K562 (cell line): Measurements from ENCODE around the gene ISYNA1. TPM values are rescaled to one million over a fixed set of nuclear protein-coding genes. Genes with fewer than 3 reads are reported as not detected.

Experiments
- HDAC1 ChIP-seq, 2 experiments: fragments of 450-650 bp; IDR thresholded peaks; 2 replicates each; pipeline ENCODE4 v1.6.1; 2016 to 2017; ENCODE audit warnings: inconsistent platforms in 1 of 2, mild to moderate bottlenecking in 1 of 2, moderate library complexity in 1 of 2
- PTBP1 ChIP-seq: fragments of 200-400 bp; formaldehyde crosslinking; IDR thresholded peaks from 2 replicates; pipeline ENCODE4 v1.6.1; 2017; ENCODE audit warnings: low read depth, low read length
- SIRT6 ChIP-seq: IDR thresholded peaks from one replicate; pipeline ENCODE4 v1.6.1; 2012; ENCODE audit warnings: low read depth, mild to moderate bottlenecking, control low read depth, inconsistent platforms, low read length, moderate library complexity
- SLC30A9 ChIP-seq: fragments of 250-450 bp; sonication (Bioruptor Pico); IDR thresholded peaks from 2 replicates; pipeline ENCODE4 v1.8.0; 2022; ENCODE audit warnings: mild to moderate bottlenecking, moderate library complexity
- TRIM24 ChIP-seq, 2 experiments: fragments of 450-650 bp; IDR thresholded peaks; 2 replicates each; pipeline ENCODE4 v1.6.1; 2016
- polyA plus RNA-seq, 8 experiments: library from polyadenylated mRNA; depleted of rRNA in 4 of 8; stranded (reverse) in 5 of 8; unstranded in 3 of 8; fragments of >200 nt; fragmentation: Nextera tagmentation in 2 of 8; fragmentation: Illumina TruSeq in 1 of 8; extraction: Ambion mirVana in 2 of 8; extraction: Trizol in 1 of 8; gene quantifications; 2 replicates each; pipeline versions ENCODE4 v1.2.1 to v1.2.3, GENCODE V29; 2011 to 2014; ENCODE audit warnings: inconsistent platforms in 1 of 8, missing spikeins in 1 of 8
- total RNA-seq, 7 experiments: library from RNA; depleted of rRNA in 6 of 7; stranded (reverse); fragments of >200 nt in 6 of 7; fragmentation: Illumina TruSeq in 2 of 7; extraction: Trizol in 2 of 7; gene quantifications; 2 replicates each; pipeline versions ENCODE4 v1.2.1 to v1.2.3, GENCODE V29; 2011 to 2021; ENCODE audit warnings: low replicate concordance in 1 of 7
- TF ChIP-seq, protein P1 (sequence below): fragments of 450-650 bp; IDR thresholded peaks from 2 replicates; pipeline ENCODE4 v1.6.1; 2016; ENCODE audit warnings: low read depth
- TF ChIP-seq, protein P2 (sequence below): fragments of 450-650 bp; IDR thresholded peaks from 2 replicates; pipeline ENCODE4 v1.6.1; 2018; ENCODE audit warnings: mild to moderate bottlenecking, low read depth; ENCODE audit not compliant: partially characterized antibody

The ISYNA1 gene
- total and polyA plus RNA-seq, 9 of the 15 experiments (the other 6 are each of a cell fraction or from before 2014, with no cell fraction given) = 21.8 to 460 (median 93.2) TPM

DNA sequence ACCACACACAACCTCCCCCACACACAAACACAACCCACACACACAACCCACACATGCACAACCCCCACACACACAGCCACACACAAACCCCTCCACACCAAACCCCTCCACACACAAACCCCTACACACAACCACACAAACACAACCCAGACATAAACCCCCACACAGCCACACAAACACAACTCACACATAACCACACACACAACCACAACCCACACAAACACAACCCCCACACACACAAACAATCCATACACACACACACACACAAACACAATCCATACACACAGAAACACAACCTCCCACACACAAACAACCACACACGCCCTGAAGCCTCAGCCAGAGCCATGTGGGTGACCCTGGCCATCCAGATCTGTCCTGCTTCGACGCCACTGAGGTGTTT lies 30.0 kb upstream of the ISYNA1 start (continued):
- TF ChIP-seq, protein P1, sequence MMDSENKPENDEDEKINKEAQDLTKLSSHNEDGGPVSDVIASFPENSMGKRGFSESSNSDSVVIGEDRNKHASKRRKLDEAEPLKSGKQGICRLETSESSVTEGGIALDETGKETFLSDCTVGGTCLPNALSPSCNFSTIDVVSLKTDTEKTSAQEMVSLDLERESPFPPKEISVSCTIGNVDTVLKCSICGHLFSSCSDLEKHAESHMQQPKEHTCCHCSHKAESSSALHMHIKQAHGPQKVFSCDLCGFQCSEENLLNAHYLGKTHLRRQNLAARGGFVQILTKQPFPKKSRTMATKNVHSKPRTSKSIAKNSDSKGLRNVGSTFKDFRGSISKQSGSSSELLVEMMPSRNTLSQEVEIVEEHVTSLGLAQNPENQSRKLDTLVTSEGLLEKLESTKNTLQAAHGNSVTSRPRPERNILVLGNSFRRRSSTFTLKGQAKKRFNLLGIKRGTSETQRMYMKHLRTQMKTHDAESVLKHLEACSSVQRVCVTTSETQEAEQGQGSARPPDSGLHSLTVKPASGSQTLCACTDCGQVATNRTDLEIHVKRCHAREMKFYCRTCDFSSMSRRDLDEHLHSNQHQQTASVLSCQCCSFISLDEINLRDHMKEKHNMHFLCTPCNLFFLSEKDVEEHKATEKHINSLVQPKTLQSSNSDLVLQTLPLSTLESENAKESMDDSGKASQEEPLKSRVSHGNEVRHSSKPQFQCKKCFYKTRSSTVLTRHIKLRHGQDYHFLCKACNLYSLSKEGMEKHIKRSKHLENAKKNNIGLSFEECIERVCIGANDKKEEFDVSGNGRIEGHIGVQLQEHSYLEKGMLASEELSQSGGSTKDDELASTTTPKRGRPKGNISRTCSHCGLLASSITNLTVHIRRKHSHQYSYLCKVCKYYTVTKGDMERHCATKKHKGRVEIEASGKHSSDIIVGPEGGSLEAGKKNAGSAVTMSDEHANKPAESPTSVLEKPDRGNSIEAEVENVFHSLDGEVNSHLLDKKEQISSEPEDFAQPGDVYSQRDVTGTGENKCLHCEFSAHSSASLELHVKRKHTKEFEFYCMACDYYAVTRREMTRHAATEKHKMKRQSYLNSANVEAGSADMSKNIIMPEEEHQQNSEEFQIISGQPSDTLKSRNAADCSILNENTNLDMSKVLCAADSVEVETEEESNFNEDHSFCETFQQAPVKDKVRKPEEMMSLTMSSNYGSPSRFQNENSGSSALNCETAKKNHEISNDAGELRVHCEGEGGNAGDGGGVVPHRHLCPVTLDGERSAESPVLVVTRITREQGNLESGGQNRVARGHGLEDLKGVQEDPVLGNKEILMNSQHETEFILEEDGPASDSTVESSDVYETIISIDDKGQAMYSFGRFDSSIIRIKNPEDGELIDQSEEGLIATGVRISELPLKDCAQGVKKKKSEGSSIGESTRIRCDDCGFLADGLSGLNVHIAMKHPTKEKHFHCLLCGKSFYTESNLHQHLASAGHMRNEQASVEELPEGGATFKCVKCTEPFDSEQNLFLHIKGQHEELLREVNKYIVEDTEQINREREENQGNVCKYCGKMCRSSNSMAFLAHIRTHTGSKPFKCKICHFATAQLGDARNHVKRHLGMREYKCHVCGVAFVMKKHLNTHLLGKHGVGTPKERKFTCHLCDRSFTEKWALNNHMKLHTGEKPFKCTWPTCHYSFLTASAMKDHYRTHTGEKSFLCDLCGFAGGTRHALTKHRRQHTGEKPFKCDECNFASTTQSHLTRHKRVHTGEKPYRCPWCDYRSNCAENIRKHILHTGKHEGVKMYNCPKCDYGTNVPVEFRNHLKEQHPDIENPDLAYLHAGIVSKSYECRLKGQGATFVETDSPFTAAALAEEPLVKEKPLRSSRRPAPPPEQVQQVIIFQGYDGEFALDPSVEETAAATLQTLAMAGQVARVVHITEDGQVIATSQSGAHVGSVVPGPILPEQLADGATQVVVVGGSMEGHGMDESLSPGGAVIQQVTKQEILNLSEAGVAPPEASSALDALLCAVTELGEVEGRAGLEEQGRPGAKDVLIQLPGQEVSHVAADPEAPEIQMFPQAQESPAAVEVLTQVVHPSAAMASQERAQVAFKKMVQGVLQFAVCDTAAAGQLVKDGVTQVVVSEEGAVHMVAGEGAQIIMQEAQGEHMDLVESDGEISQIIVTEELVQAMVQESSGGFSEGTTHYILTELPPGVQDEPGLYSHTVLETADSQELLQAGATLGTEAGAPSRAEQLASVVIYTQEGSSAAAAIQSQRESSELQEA = 0 out of 2 replicates have a peak, but pooled peaks have one; percentile 16
- TF ChIP-seq PTBP1 (no peak), TRIM24 (IDR thresholded peaks at IDR 0.05) (peak; percentile 19 to 63; a peak in 2 of 4 replicates), HDAC1 (IDR thresholded peaks at IDR 0.05) (peak in 1 of 2 experiments; percentile 48; a peak in 1 of 4 replicates), SLC30A9 (no peak), SIRT6 (no peak)
- TF ChIP-seq, protein P2, sequence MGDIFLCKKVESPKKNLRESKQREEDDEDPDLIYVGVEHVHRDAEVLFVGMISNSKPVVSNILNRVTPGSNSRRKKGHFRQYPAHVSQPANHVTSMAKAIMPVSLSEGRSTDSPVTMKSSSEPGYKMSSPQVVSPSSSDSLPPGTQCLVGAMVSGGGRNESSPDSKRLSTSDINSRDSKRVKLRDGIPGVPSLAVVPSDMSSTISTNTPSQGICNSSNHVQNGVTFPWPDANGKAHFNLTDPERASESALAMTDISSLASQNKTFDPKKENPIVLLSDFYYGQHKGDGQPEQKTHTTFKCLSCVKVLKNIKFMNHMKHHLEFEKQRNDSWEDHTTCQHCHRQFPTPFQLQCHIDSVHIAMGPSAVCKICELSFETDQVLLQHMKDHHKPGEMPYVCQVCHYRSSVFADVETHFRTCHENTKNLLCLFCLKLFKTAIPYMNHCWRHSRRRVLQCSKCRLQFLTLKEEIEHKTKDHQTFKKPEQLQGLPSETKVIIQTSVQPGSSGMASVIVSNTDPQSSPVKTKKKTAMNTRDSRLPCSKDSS = peak; percentile 30
